HepG2 (cell line): ENCODE results near the gene HDLBP. TPM values are rescaled to one million over a fixed set of nuclear protein-coding genes. Genes with fewer than 3 reads are reported as not detected.

ENCODE experiments used
- ATF7-NPFF ChIP-seq: sonication (generic); formaldehyde crosslinking; IDR thresholded peaks from 2 replicates; pipeline ENCODE4 v1.8.1; 2023; ENCODE audit warnings: mild to moderate bottlenecking, low read depth, missing genetic modification reagents, moderate library complexity
- CCDC6 ChIP-seq: sonication (generic); formaldehyde crosslinking; IDR thresholded peaks from 2 replicates; pipeline ENCODE4 v1.8.1; 2022; ENCODE audit warnings: mild to moderate bottlenecking, missing genetic modification reagents, moderate library complexity
- ONECUT2 ChIP-seq: sonication (generic); formaldehyde crosslinking; IDR thresholded peaks from 2 replicates; pipeline ENCODE4 v1.4.0; 2020; ENCODE audit warnings: missing genetic modification reagents
- PHF21A ChIP-seq: sonication (generic); formaldehyde crosslinking; IDR thresholded peaks from 2 replicates; pipeline ENCODE4 v1.5.0; 2020; ENCODE audit warnings: mild to moderate bottlenecking, missing genetic modification reagents
- SP2 ChIP-seq: sonication (generic); formaldehyde crosslinking; IDR thresholded peaks from 2 replicates; pipeline ENCODE4 v1.5.1; 2020; ENCODE audit warnings: mild to moderate bottlenecking, missing genetic modification reagents
- SP5 ChIP-seq: IDR thresholded peaks from 2 replicates; pipeline ENCODE4 v1.6.1; 2016; ENCODE audit warnings: low read depth, borderline replicate concordance
- ZNF124 ChIP-seq: sonication (generic); formaldehyde crosslinking; IDR thresholded peaks from 2 replicates; pipeline ENCODE4 v1.4.0; 2020; ENCODE audit warnings: missing genetic modification reagents
- ZNF383 ChIP-seq: sonication (generic); formaldehyde crosslinking; IDR thresholded peaks from 2 replicates; pipeline ENCODE4 v1.4.0; 2020; ENCODE audit warnings: missing genetic modification reagents, mild to moderate bottlenecking, borderline replicate concordance
- ZNF850 ChIP-seq: sonication (generic); formaldehyde crosslinking; conservative IDR thresholded peaks from 2 replicates; pipeline ENCODE4 v1.9.0; 2021; ENCODE audit warnings: mild to moderate bottlenecking, missing genetic modification reagents
- polyA plus RNA-seq, 8 experiments: library from polyadenylated mRNA; depleted of rRNA in 3 of 8; stranded (reverse) in 7 of 8; unstranded in 1 of 8; fragments of >200 nt; fragmentation: Illumina TruSeq in 4 of 8; extraction: Trizol in 4 of 8; gene quantifications; 2 replicates each; pipeline versions ENCODE4 v1.2.1 to v1.2.3, GENCODE V29; 2011 to 2016; ENCODE audit warnings: low read depth in 4 of 8, missing spikeins in 1 of 8, mixed read lengths in 1 of 8; ENCODE audit not compliant: insufficient read depth in 1 of 8
- total RNA-seq, 5 experiments: library from RNA; depleted of rRNA; stranded (reverse); fragments of >200 nt; fragmentation: Illumina TruSeq; extraction: Trizol; gene quantifications; 2 replicates each; pipeline ENCODE4 v1.2.3, GENCODE V29; 2016; ENCODE audit warnings: low read depth in 1 of 5
- TF ChIP-seq, protein P1 (sequence below): sonication (generic); formaldehyde crosslinking; IDR thresholded peaks from 2 replicates; pipeline ENCODE4 v1.5.1; 2020; ENCODE audit warnings: mild to moderate bottlenecking, missing genetic modification reagents, moderate library complexity
- TF ChIP-seq, protein P2 (sequence below): IDR thresholded peaks from 2 replicates; pipeline ENCODE4 v1.6.1; 2018; ENCODE audit warnings: missing genetic modification reagents, mild to moderate bottlenecking, missing compliant biosample characterization
- TF ChIP-seq, protein P3 (sequence below): IDR thresholded peaks from 2 replicates; pipeline ENCODE4 v1.6.1; 2016; ENCODE audit warnings: low read depth, borderline replicate concordance
- TF ChIP-seq, protein P4 (sequence below): sonication (generic); formaldehyde crosslinking; IDR thresholded peaks from 2 replicates; pipeline ENCODE4 v1.8.0; 2022; ENCODE audit warnings: mild to moderate bottlenecking, missing genetic modification reagents, moderate library complexity
- TF ChIP-seq, protein P5 (sequence below): sonication (generic); formaldehyde crosslinking; IDR thresholded peaks from 2 replicates; pipeline ENCODE4 v1.5.1; 2020; ENCODE audit warnings: mild to moderate bottlenecking, missing genetic modification reagents
- TF ChIP-seq, protein P6 (sequence below): sonication (generic); formaldehyde crosslinking; conservative IDR thresholded peaks from 2 replicates; pipeline ENCODE4 v1.5.0; 2020; ENCODE audit warnings: missing genetic modification reagents

The HDLBP gene
- total and polyA plus RNA-seq, 2 of the 13 experiments (the other 11 are each of a cell fraction or from before 2014, with no cell fraction given): 464 to 707 TPM

DNA sequence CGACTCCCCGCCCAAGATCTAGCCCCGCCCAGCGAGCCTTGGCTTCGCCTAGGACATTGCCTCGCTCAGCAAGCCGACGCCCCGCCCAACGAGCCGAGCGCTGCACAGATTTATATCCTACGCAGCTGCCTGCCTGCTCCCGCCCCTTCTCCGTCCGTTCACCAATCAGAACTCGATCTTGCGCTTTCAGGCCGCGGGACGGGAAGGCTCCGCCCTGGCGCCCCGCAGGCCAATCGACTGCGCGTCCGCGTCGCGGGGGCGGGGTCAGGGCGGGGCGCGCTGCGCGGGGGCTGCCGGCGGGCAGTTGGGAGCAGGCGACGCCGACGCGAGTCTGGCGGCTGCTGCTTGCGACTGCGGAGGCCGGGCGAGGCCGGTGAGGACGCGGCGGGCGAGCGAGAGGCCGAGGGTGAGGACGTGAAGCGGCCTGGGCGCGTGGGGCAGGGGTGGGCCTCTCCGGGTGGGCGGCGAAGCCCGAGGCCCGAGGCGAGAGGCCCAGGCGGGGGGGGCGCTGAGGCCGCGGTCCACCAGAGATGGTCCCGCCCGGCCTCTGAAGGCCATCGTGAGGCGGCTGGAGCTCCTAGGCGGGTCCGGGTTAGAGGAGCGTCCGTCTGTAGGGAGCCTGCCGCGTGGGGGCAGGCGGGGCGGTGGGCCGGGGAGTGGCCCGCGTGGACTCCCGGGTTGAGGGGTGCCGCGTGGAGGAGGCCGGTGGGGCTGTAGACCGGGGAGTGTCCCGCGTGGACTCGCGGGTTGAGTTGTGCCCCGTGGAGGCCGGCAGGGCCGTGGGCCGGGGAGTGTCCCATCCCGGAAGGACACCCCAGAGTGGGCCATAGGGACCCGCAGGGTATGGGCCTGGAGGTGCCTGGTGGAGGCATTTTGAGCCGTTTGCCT lies 40.8 kb upstream of the HDLBP start, which contains the start of gene FARP2 (continued):
- TF ChIP-seq, protein P1, sequence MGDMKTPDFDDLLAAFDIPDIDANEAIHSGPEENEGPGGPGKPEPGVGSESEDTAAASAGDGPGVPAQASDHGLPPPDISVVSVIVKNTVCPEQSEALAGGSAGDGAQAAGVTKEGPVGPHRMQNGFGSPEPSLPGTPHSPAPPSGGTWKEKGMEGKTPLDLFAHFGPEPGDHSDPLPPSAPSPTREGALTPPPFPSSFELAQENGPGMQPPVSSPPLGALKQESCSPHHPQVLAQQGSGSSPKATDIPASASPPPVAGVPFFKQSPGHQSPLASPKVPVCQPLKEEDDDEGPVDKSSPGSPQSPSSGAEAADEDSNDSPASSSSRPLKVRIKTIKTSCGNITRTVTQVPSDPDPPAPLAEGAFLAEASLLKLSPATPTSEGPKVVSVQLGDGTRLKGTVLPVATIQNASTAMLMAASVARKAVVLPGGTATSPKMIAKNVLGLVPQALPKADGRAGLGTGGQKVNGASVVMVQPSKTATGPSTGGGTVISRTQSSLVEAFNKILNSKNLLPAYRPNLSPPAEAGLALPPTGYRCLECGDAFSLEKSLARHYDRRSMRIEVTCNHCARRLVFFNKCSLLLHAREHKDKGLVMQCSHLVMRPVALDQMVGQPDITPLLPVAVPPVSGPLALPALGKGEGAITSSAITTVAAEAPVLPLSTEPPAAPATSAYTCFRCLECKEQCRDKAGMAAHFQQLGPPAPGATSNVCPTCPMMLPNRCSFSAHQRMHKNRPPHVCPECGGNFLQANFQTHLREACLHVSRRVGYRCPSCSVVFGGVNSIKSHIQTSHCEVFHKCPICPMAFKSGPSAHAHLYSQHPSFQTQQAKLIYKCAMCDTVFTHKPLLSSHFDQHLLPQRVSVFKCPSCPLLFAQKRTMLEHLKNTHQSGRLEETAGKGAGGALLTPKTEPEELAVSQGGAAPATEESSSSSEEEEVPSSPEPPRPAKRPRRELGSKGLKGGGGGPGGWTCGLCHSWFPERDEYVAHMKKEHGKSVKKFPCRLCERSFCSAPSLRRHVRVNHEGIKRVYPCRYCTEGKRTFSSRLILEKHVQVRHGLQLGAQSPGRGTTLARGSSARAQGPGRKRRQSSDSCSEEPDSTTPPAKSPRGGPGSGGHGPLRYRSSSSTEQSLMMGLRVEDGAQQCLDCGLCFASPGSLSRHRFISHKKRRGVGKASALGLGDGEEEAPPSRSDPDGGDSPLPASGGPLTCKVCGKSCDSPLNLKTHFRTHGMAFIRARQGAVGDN: peak; percentile 83
- TF ChIP-seq, protein P2, sequence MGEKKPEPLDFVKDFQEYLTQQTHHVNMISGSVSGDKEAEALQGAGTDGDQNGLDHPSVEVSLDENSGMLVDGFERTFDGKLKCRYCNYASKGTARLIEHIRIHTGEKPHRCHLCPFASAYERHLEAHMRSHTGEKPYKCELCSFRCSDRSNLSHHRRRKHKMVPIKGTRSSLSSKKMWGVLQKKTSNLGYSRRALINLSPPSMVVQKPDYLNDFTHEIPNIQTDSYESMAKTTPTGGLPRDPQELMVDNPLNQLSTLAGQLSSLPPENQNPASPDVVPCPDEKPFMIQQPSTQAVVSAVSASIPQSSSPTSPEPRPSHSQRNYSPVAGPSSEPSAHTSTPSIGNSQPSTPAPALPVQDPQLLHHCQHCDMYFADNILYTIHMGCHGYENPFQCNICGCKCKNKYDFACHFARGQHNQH: 0 out of 2 replicates have a peak, but pooled peaks have one; percentile 24
- TF ChIP-seq ONECUT2 (CRISPR knock-in tag) (no peak), ATF7-NPFF (CRISPR knock-in tag) (peak; percentile 88), CCDC6 (peak; percentile 83; the same call in 1 of the 2 replicates), ZNF850 (CRISPR knock-in tag) (0 out of 2 replicates have a peak, but pooled peaks have one; percentile 29), ZNF383 (CRISPR knock-in tag) (no peak), SP2 (CRISPR knock-in tag) (peak; percentile 87), ZNF124 (CRISPR knock-in tag) (peak; percentile 66; the same call in 1 of the 2 replicates), SP5 (CRISPR knock-in tag) (no peak), PHF21A (CRISPR knock-in tag) (peak; percentile 98)
- TF ChIP-seq, protein P3, sequence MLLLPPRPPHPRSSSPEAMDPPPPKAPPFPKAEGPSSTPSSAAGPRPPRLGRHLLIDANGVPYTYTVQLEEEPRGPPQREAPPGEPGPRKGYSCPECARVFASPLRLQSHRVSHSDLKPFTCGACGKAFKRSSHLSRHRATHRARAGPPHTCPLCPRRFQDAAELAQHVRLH (CRISPR knock-in tag): 0 out of 2 replicates have a peak, but pooled peaks have one; percentile 46
- TF ChIP-seq, protein P4, sequence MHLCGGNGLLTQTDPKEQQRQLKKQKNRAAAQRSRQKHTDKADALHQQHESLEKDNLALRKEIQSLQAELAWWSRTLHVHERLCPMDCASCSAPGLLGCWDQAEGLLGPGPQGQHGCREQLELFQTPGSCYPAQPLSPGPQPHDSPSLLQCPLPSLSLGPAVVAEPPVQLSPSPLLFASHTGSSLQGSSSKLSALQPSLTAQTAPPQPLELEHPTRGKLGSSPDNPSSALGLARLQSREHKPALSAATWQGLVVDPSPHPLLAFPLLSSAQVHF (CRISPR knock-in tag): no peak
- TF ChIP-seq, protein P5, sequence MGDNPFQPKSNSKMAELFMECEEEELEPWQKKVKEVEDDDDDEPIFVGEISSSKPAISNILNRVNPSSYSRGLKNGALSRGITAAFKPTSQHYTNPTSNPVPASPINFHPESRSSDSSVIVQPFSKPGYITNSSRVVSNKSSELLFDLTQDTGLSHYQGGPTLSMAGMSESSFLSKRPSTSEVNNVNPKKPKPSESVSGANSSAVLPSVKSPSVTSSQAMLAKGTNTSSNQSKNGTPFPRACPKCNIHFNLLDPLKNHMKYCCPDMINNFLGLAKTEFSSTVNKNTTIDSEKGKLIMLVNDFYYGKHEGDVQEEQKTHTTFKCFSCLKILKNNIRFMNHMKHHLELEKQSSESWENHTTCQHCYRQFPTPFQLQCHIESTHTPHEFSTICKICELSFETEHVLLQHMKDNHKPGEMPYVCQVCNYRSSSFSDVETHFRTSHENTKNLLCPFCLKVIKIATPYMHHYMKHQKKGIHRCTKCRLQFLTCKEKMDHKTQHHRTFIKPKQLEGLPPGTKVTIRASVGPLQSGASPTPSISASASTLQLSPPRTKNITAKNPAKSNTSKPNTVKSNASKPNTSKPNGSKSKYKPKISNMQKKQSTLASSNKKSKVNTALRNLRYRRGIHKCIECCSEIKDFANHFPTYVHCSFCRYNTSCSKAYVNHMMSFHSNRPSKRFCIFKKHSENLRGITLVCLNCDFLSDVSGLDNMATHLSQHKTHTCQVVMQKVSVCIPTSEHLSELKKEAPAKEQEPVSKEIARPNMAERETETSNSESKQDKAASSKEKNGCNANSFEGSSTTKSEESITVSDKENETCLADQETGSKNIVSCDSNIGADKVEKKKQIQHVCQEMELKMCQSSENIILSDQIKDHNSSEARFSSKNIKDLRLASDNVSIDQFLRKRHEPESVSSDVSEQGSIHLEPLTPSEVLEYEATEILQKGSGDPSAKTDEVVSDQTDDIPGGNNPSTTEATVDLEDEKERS (CRISPR knock-in tag): peak; percentile 20; the same call in 1 of the 2 replicates
- TF ChIP-seq, protein P6, sequence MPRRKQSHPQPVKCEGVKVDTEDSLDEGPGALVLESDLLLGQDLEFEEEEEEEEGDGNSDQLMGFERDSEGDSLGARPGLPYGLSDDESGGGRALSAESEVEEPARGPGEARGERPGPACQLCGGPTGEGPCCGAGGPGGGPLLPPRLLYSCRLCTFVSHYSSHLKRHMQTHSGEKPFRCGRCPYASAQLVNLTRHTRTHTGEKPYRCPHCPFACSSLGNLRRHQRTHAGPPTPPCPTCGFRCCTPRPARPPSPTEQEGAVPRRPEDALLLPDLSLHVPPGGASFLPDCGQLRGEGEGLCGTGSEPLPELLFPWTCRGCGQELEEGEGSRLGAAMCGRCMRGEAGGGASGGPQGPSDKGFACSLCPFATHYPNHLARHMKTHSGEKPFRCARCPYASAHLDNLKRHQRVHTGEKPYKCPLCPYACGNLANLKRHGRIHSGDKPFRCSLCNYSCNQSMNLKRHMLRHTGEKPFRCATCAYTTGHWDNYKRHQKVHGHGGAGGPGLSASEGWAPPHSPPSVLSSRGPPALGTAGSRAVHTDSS (CRISPR knock-in tag): no peak
